ENCODE data around the gene POU2F3.

Gene POU2F3

GRCh38 chr11:120219938-120220746, 19.8 kb upstream of the POU2F3 start:
- H3K9me3 ChIP-seq (ENCODE audit: control insufficient read depth, insufficient read depth, low read length), result no peaks in the 10 kb centered on the region
- H3K4me3 ChIP-seq (ENCODE audit: low read depth, low read length), result no peak overlapping the region
- no peaks in the 10 kb centered on the region; the same call in 1 of the 2 replicates for H3K4me1 ChIP-seq (ENCODE audit: control insufficient read depth, insufficient read depth, low read length)
- peaks cover 62% of the 10 kb centered on the region for H3K27me3 ChIP-seq (ENCODE audit: control insufficient read depth, insufficient read depth, low read length)
- no peaks in the 10 kb centered on the region for H3K36me3 ChIP-seq (ENCODE audit: control insufficient read depth, insufficient read depth, low read length)
- no peak overlapping the region for H3K9ac ChIP-seq (ENCODE audit: low read depth, low read length)
- H3K27ac ChIP-seq (ENCODE audit: low read depth, low read length), result no peak overlapping the region

- Histone ChIP-seq H3K36me3 (ENCODE audit: control insufficient read depth, insufficient read depth, low read length) (no peaks in the 10 kb centered on the region), H3K27ac (ENCODE audit: low read depth, low read length) (no peak overlapping the region), H3K9ac (ENCODE audit: low read depth, low read length) (no peak overlapping the region), H3K9me3 (ENCODE audit: control insufficient read depth, insufficient read depth, low read length) (no peaks in the 10 kb centered on the region), H3K27me3 (ENCODE audit: control insufficient read depth, insufficient read depth, low read length) (peaks cover 57% of the 10 kb centered on the region), H3K4me1 (ENCODE audit: control insufficient read depth, insufficient read depth, low read length) (no peaks in the 10 kb centered on the region; the same call in 1 of the 2 replicates), H3K4me3 (ENCODE audit: low read depth, low read length) (no peak overlapping the region)
Measured at GRCh38 chr11:120220747-120221037, 19.2 kb upstream of the POU2F3 start.

GRCh38 chr11:120221115-120221752, 18.7 kb upstream of the POU2F3 start:
- Histone ChIP-seq H3K4me1 (ENCODE audit: control insufficient read depth, insufficient read depth, low read length) (no peaks in the 10 kb centered on the region; the same call in 1 of the 2 replicates), H3K9me3 (ENCODE audit: control insufficient read depth, insufficient read depth, low read length) (no peaks in the 10 kb centered on the region), H3K36me3 (ENCODE audit: control insufficient read depth, insufficient read depth, low read length) (no peaks in the 10 kb centered on the region), H3K9ac (ENCODE audit: low read depth, low read length) (no peak overlapping the region), H3K27ac (ENCODE audit: low read depth, low read length) (no peak overlapping the region), H3K27me3 (ENCODE audit: control insufficient read depth, insufficient read depth, low read length) (peaks cover 51% of the 10 kb centered on the region), H3K4me3 (ENCODE audit: low read depth, low read length) (no peak overlapping the region)

GRCh38 chr11:120222916-120223315, 17.0 kb upstream of the POU2F3 start:
- Histone ChIP-seq H3K27me3 (ENCODE audit: control insufficient read depth, insufficient read depth, low read length) (peaks cover 35% of the 10 kb centered on the region), H3K4me1 (ENCODE audit: control insufficient read depth, insufficient read depth, low read length) (no peaks in the 10 kb centered on the region; the same call in 1 of the 2 replicates), H3K27ac (ENCODE audit: low read depth, low read length) (no peak overlapping the region), H3K9me3 (ENCODE audit: control insufficient read depth, insufficient read depth, low read length) (no peaks in the 10 kb centered on the region), H3K4me3 (ENCODE audit: low read depth, low read length) (no peak overlapping the region), H3K9ac (ENCODE audit: low read depth, low read length) (no peak overlapping the region), H3K36me3 (ENCODE audit: control insufficient read depth, insufficient read depth, low read length) (no peaks in the 10 kb centered on the region)

- no peaks in the 10 kb centered on the region; the same call in 1 of the 2 replicates for H3K4me1 ChIP-seq (ENCODE audit: control insufficient read depth, insufficient read depth, low read length)
- H3K4me3 ChIP-seq (ENCODE audit: low read depth, low read length), result no peak overlapping the region
- no peak overlapping the region for H3K9ac ChIP-seq (ENCODE audit: low read depth, low read length)
- H3K27ac ChIP-seq (ENCODE audit: low read depth, low read length), result no peak overlapping the region
- no peaks in the 10 kb centered on the region for H3K36me3 ChIP-seq (ENCODE audit: control insufficient read depth, insufficient read depth, low read length)
- H3K9me3 ChIP-seq (ENCODE audit: control insufficient read depth, insufficient read depth, low read length), result no peaks in the 10 kb centered on the region
- H3K27me3 ChIP-seq (ENCODE audit: control insufficient read depth, insufficient read depth, low read length), result peaks cover 32% of the 10 kb centered on the region
Measured at GRCh38 chr11:120223793-120224192, 16.1 kb upstream of the POU2F3 start.

GRCh38 chr11:120224361-120224760, 15.6 kb upstream of the POU2F3 start:
- Histone ChIP-seq H3K9ac (ENCODE audit: low read depth, low read length) (no peak overlapping the region), H3K4me1 (ENCODE audit: control insufficient read depth, insufficient read depth, low read length) (no peaks in the 10 kb centered on the region; the same call in 1 of the 2 replicates), H3K36me3 (ENCODE audit: control insufficient read depth, insufficient read depth, low read length) (no peaks in the 10 kb centered on the region), H3K27ac (ENCODE audit: low read depth, low read length) (no peak overlapping the region), H3K9me3 (ENCODE audit: control insufficient read depth, insufficient read depth, low read length) (no peaks in the 10 kb centered on the region), H3K27me3 (ENCODE audit: control insufficient read depth, insufficient read depth, low read length) (peaks cover 30% of the 10 kb centered on the region), H3K4me3 (ENCODE audit: low read depth, low read length) (no peak overlapping the region)

GRCh38 chr11:120224972-120225909, 14.7 kb upstream of the POU2F3 start:
- peaks cover 21% of the 10 kb centered on the region for H3K27me3 ChIP-seq (ENCODE audit: control insufficient read depth, insufficient read depth, low read length)
- H3K4me3 ChIP-seq (ENCODE audit: low read depth, low read length), result no peak overlapping the region
- no peaks in the 10 kb centered on the region for H3K36me3 ChIP-seq (ENCODE audit: control insufficient read depth, insufficient read depth, low read length)
- no peaks in the 10 kb centered on the region for H3K9me3 ChIP-seq (ENCODE audit: control insufficient read depth, insufficient read depth, low read length)
- H3K4me1 ChIP-seq (ENCODE audit: control insufficient read depth, insufficient read depth, low read length), result no peaks in the 10 kb centered on the region; the same call in 1 of the 2 replicates
- H3K9ac ChIP-seq (ENCODE audit: low read depth, low read length), result no peak overlapping the region
- no peak overlapping the region for H3K27ac ChIP-seq (ENCODE audit: low read depth, low read length)

GRCh38 chr11:120226242-120226641, 13.7 kb upstream of the POU2F3 start:
- no peak overlapping the region for H3K4me3 ChIP-seq (ENCODE audit: low read depth, low read length)
- H3K9me3 ChIP-seq (ENCODE audit: control insufficient read depth, insufficient read depth, low read length), result no peaks in the 10 kb centered on the region
- no peak overlapping the region for H3K9ac ChIP-seq (ENCODE audit: low read depth, low read length)
- no peaks in the 10 kb centered on the region for H3K36me3 ChIP-seq (ENCODE audit: control insufficient read depth, insufficient read depth, low read length)
- peaks cover 14% of the 10 kb centered on the region for H3K27me3 ChIP-seq (ENCODE audit: control insufficient read depth, insufficient read depth, low read length)
- H3K4me1 ChIP-seq (ENCODE audit: control insufficient read depth, insufficient read depth, low read length), result no peaks in the 10 kb centered on the region
- no peak overlapping the region for H3K27ac ChIP-seq (ENCODE audit: low read depth, low read length)

- H3K4me1 ChIP-seq (ENCODE audit: control insufficient read depth, insufficient read depth, low read length), result no peaks in the 10 kb centered on the region
- no peaks in the 10 kb centered on the region for H3K9me3 ChIP-seq (ENCODE audit: control insufficient read depth, insufficient read depth, low read length)
- H3K4me3 ChIP-seq (ENCODE audit: low read depth, low read length), result no peak overlapping the region
- H3K9ac ChIP-seq (ENCODE audit: low read depth, low read length), result no peak overlapping the region
- peaks cover 14% of the 10 kb centered on the region for H3K27me3 ChIP-seq (ENCODE audit: control insufficient read depth, insufficient read depth, low read length)
- no peaks in the 10 kb centered on the region for H3K36me3 ChIP-seq (ENCODE audit: control insufficient read depth, insufficient read depth, low read length)
- H3K27ac ChIP-seq (ENCODE audit: low read depth, low read length), result no peak overlapping the region
Measured at GRCh38 chr11:120226714-120227113, 13.2 kb upstream of the POU2F3 start.

GRCh38 chr11:120227228-120227852, 12.6 kb upstream of the POU2F3 start:
- Histone ChIP-seq H3K4me1 (ENCODE audit: control insufficient read depth, insufficient read depth, low read length) (no peaks in the 10 kb centered on the region), H3K36me3 (ENCODE audit: control insufficient read depth, insufficient read depth, low read length) (no peaks in the 10 kb centered on the region), H3K27me3 (ENCODE audit: control insufficient read depth, insufficient read depth, low read length) (peaks cover 14% of the 10 kb centered on the region), H3K9me3 (ENCODE audit: control insufficient read depth, insufficient read depth, low read length) (no peaks in the 10 kb centered on the region), H3K9ac (ENCODE audit: low read depth, low read length) (no peak overlapping the region), H3K27ac (ENCODE audit: low read depth, low read length) (no peak overlapping the region), H3K4me3 (ENCODE audit: low read depth, low read length) (no peak overlapping the region)

All from HUES48 (cell line).